C4-2B (cell line): ENCODE measurements around the gene TIFAB.

Source experiments
- H3K27ac ChIP-seq: fragments of 450-650 bp; 2 replicates; pipeline ENCODE4 v1.5.1; 2017
- ZFX ChIP-seq: fragments of 450-650 bp; IDR thresholded peaks from 2 replicates; pipeline ENCODE4 v1.6.1; 2017
- TF ChIP-seq, protein P1 (sequence below): fragments of 450-650 bp; conservative IDR thresholded peaks from 2 replicates; pipeline ENCODE4 v1.5.1; 2017; ENCODE audit warnings: mild to moderate bottlenecking

Gene TIFAB

GRCh38 chr5:135456238-135457099 is 4.3 kb upstream of the TIFAB start:
- no peak for TF ChIP-seq ZFX
- TF ChIP-seq, protein P1, sequence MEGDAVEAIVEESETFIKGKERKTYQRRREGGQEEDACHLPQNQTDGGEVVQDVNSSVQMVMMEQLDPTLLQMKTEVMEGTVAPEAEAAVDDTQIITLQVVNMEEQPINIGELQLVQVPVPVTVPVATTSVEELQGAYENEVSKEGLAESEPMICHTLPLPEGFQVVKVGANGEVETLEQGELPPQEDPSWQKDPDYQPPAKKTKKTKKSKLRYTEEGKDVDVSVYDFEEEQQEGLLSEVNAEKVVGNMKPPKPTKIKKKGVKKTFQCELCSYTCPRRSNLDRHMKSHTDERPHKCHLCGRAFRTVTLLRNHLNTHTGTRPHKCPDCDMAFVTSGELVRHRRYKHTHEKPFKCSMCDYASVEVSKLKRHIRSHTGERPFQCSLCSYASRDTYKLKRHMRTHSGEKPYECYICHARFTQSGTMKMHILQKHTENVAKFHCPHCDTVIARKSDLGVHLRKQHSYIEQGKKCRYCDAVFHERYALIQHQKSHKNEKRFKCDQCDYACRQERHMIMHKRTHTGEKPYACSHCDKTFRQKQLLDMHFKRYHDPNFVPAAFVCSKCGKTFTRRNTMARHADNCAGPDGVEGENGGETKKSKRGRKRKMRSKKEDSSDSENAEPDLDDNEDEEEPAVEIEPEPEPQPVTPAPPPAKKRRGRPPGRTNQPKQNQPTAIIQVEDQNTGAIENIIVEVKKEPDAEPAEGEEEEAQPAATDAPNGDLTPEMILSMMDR = no peak
- H3K27ac ChIP-seq = no peak overlapping the region

DNA sequence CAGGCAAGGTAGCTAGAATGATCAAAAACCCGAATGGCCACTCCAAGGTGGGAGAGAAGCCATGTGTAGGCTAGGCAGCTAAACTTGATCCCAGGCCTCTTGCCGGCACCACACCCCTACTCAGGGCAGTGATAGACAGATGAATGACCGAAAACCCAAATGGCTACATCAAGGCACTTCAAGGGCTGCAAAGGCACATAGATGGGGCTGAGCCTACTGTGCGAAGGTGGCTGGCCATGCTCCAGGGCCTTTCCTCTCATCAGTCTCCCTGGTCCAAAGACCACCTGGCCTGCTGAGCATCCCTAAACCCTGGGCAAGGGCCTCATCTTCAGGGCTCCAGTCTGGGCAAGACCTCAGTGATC is 3.7 kb upstream of the TIFAB start:
- H3K27ac ChIP-seq = no peak overlapping the region
- TF ChIP-seq, protein P1 = no peak
- no peak for TF ChIP-seq ZFX

GRCh38 chr5:135454946-135455345 is 2.8 kb upstream of the TIFAB start:
- no peak overlapping the region for H3K27ac ChIP-seq
- TF ChIP-seq ZFX = no peak
- TF ChIP-seq, protein P1 = no peak

DNA sequence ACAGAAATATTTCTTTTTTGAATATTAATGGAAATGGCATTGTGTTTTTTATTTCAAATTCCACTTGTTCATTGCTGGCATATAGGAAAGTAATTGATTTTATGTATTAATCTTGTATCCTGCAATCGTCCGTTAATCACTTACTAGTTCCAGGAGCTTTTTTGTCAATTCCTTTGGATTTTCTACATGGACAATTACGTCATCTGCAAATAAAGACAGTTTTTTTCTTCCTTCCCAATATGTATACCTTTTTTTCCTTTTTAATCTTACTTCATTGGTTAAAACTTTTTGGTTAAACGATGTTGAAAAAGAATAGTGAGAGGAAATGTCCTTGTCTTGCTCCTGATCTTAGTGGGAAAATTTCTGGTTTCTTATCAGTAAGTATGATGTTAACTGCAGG is 1.5 kb upstream of the TIFAB start:
- no peak overlapping the region for H3K27ac ChIP-seq
- no peak for TF ChIP-seq ZFX
- TF ChIP-seq, protein P1 = no peak

- no peak overlapping the region for H3K27ac ChIP-seq
- TF ChIP-seq, protein P1 = no peak
- TF ChIP-seq ZFX = no peak
These were observed 400 bp downstream of the TIFAB start for GRCh38 chr5:135451581-135452320.

DNA sequence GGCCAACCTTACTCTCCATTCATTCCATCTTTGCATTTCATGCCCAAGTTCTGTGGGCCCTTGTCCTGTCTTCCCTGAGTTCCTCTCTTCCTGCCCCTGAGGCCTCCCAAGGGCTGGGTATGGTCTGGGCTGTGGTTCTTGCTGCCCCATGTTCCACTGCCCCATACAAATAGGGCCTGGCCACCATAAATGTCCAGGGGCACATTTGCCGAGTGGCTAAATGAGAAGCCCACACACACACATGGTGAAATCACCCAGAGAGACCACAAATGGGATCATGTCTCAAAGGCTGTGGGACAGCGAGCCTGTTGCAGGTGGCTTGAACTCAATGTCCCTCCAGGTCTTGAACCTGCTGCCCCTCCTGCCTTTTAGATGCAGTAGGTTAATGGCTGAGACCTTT is 1.2 kb downstream of the TIFAB start:
- H3K27ac ChIP-seq = no peak overlapping the region
- TF ChIP-seq ZFX = no peak
- TF ChIP-seq, protein P1 = no peak

GRCh38 chr5:135450336-135450735 is 1.8 kb downstream of the TIFAB start:
- TF ChIP-seq ZFX = no peak
- TF ChIP-seq, protein P1 = no peak
- no peak overlapping the region for H3K27ac ChIP-seq
